PFSK-1 (cell line): Measurements from ENCODE around the gene NUDT4.

Source experiments
- FOXP2 ChIP-seq: optimal IDR thresholded peaks from 2 replicates; pipeline ENCODE3; 2011; ENCODE audit warnings: borderline replicate concordance, control low read depth, inconsistent platforms; ENCODE audit not compliant: insufficient read depth; ENCODE audit errors: extremely low read length, extremely low read depth
- POLR2AphosphoS5 ChIP-seq: IDR thresholded peaks from 2 replicates; pipeline ENCODE4 v1.6.1; 2012; ENCODE audit warnings: low read depth, mild to moderate bottlenecking, control low read depth, low read length, moderate library complexity
- SIN3A ChIP-seq: IDR thresholded peaks from 2 replicates; pipeline ENCODE4 v1.6.1; 2012; ENCODE audit warnings: mild to moderate bottlenecking, low read length, moderate library complexity, borderline replicate concordance; ENCODE audit not compliant: insufficient read depth
- TAF1 ChIP-seq: IDR thresholded peaks from 2 replicates; pipeline ENCODE4 v1.6.1; 2012; ENCODE audit warnings: low read length, control low read depth, borderline replicate concordance; ENCODE audit not compliant: insufficient read depth
- TF ChIP-seq, protein P1 (sequence below), 2 experiments: IDR thresholded peaks; 2 replicates each; pipeline versions ENCODE4 v1.6.1 to v1.8.0; 2011 to 2012; ENCODE audit warnings: low read depth in 2 of 2, low read length in 2 of 2, control low read depth in 1 of 2, inconsistent platforms in 1 of 2, mild to moderate bottlenecking in 1 of 2, moderate library complexity in 1 of 2; ENCODE audit not compliant: insufficient read depth in 1 of 2

NUDT4 gene

DNA sequence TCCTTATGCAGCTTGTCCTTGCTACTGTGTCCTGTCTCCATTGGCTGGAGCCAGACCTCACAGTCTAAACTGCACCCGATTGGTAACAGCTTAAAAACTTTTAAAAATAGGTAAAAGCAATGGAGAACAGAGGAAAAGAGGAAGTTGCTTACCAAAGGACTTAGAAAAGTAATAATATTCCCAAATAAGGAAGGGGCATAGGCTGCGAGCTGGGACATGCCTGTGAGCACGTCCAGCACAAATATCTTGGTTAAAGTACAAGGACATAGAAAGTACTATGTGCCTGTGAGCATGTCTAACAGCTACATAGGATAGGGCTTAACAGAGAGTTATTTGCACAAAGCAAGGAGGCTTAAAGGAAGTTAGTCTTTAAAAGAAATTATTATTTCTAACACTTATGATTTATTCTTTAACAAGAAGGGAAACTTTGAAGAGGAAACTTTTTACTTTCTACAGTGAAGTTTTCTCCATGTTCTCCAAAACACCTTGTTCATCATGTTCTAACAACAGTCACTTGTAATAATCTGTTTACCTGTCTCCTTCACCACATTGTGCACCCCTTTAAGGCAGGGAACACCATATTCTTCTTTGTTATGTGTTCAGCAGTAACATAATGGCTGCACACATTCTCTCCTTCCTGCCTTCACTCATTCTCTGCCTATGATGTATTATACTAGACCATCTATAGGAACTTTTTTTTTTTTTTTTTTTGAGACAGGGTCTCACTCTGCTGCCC is 73.9 kb downstream of the NUDT4 start:
- TF ChIP-seq POLR2AphosphoS5, result no peak
- TF ChIP-seq TAF1, result no peak

DNA sequence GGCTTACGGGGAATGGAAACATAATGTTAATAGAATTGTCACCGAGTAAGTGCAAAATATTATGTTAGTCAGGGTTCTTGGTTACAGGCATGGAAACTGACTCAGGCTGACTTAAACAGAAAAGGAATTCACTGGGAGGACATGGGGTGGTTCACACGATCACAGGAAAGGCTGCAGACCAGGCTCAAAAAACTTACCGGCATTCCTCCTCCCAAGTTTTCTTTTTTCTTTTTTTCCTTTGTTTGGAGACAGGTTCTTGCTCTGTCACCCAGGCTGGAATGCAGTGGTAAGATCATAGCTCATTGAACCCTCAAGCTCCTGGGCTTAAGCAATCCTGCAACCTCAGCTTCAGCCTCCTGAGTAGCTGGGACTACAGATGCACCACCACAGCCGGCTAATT is 75.9 kb downstream of the NUDT4 start:
- TF ChIP-seq POLR2AphosphoS5 (no peak), TAF1 (no peak)

DNA sequence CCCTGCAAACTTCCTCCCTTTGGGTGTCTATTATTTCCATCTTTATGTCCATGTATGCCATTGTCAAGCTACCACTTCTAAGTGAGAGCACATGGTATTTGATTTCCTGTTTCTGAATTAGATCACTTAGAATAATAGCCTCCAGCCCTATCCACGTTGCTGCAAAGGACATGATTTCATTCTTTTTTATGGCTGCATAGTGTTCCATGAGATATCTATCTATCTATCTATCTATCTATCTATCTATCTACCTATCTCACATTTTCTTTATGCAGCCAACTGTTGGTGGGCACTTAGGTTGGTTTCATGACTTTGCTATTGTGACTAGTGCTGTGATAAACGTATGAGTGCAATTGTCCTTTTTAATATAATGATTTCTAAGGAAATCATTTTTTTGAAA is 78.4 kb downstream of the NUDT4 start:
- TF ChIP-seq TAF1, result no peak
- TF ChIP-seq, protein P1, sequence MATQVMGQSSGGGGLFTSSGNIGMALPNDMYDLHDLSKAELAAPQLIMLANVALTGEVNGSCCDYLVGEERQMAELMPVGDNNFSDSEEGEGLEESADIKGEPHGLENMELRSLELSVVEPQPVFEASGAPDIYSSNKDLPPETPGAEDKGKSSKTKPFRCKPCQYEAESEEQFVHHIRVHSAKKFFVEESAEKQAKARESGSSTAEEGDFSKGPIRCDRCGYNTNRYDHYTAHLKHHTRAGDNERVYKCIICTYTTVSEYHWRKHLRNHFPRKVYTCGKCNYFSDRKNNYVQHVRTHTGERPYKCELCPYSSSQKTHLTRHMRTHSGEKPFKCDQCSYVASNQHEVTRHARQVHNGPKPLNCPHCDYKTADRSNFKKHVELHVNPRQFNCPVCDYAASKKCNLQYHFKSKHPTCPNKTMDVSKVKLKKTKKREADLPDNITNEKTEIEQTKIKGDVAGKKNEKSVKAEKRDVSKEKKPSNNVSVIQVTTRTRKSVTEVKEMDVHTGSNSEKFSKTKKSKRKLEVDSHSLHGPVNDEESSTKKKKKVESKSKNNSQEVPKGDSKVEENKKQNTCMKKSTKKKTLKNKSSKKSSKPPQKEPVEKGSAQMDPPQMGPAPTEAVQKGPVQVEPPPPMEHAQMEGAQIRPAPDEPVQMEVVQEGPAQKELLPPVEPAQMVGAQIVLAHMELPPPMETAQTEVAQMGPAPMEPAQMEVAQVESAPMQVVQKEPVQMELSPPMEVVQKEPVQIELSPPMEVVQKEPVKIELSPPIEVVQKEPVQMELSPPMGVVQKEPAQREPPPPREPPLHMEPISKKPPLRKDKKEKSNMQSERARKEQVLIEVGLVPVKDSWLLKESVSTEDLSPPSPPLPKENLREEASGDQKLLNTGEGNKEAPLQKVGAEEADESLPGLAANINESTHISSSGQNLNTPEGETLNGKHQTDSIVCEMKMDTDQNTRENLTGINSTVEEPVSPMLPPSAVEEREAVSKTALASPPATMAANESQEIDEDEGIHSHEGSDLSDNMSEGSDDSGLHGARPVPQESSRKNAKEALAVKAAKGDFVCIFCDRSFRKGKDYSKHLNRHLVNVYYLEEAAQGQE (IDR thresholded peaks at IDR 0.05; ENCODE audit: insufficient read depth in 1 of 2, low read depth in 2 of 2, low read length in 2 of 2), result no peak
- no peak for TF ChIP-seq POLR2AphosphoS5
- TF ChIP-seq SIN3A, result no peak
- TF ChIP-seq FOXP2, result no peak
